ENCODE results near the gene MITF. TPM values are rescaled to one million over a fixed set of nuclear protein-coding genes. Genes with fewer than 3 reads are reported as not detected.

MITF gene
- total and polyA plus RNA-seq, 12 donors: 15.1 to 101 (median 81.7) TPM

GRCh38 chr3:69725994-69726571 lies 13.2 kb upstream of the MITF start:
- peak overlapping the region in 1 of 10 donors; percentile 70 for H3K27ac ChIP-seq
- no peak for TF ChIP-seq CTCF (IDR thresholded peaks at IDR 0.05)
- H3K9me3 ChIP-seq: no peaks in the 10 kb centered on the region
- DNase-seq: no peak
- no peak overlapping the region for H3K4me3 ChIP-seq
- no peaks in the 10 kb centered on the region for H3K36me3 ChIP-seq
- peaks cover 0 to 17% (median 5%) of the 10 kb centered on the region in 9 donors for H3K4me1 ChIP-seq
- intact Hi-C loops (cut with DNase I): no loop called here
- no peaks in the 10 kb centered on the region for H3K27me3 ChIP-seq
- 75 to 87% methylated on average over 3 of the region's 3 CpGs for WGBS, 2 donors
- ATAC-seq: no peak

GRCh38 chr3:69729147-69729919 lies 9.9 kb upstream of the MITF start:
- 88 to 89% methylated on average over 6 of the region's 6 CpGs for WGBS, 2 donors
- no peak overlapping the region for H3K27ac ChIP-seq
- ATAC-seq (no peak), DNase-seq (no peak)
- intact Hi-C loops (cut with DNase I): no loop called here
- no peak overlapping the region for H3K4me3 ChIP-seq
- TF ChIP-seq CTCF (IDR thresholded peaks at IDR 0.05): no peak
- peaks cover 0 to 3% (median 0%) of the 10 kb centered on the region in 7 donors for H3K27me3 ChIP-seq
- H3K4me1 ChIP-seq: peaks cover 0 to 16% (median 5%) of the 10 kb centered on the region in 9 donors
- no peaks in the 10 kb centered on the region for H3K9me3 ChIP-seq
- no peaks in the 10 kb centered on the region for H3K36me3 ChIP-seq

- 41 to 60% methylated on average over 2 of the region's 2 CpGs for WGBS, 2 donors
- intact Hi-C loops (cut with DNase I): no loop called here
- Histone ChIP-seq H3K4me3 (no peak overlapping the region), H3K27me3 (peaks cover 0 to 3% (median 0%) of the 10 kb centered on the region in 7 donors), H3K27ac (no peak overlapping the region), H3K36me3 (no peaks in the 10 kb centered on the region), H3K9me3 (no peaks in the 10 kb centered on the region), H3K4me1 (peaks cover 0 to 4% (median 0%) of the 10 kb centered on the region in 9 donors)
- TF ChIP-seq CTCF (IDR thresholded peaks at IDR 0.05): no peak
- DNase-seq (no peak), ATAC-seq (no peak)
These were observed 8.2 kb upstream of the MITF start for GRCh38 chr3:69731080-69731479.

GRCh38 chr3:69735893-69736292 lies 3.4 kb upstream of the MITF start:
- Histone ChIP-seq H3K27me3 (peaks cover 0 to 6% (median 0%) of the 10 kb centered on the region in 7 donors), H3K4me1 (peaks cover 0 to 21% (median 8%) of the 10 kb centered on the region in 9 donors), H3K9me3 (no peaks in the 10 kb centered on the region), H3K27ac (no peak overlapping the region), H3K36me3 (no peaks in the 10 kb centered on the region), H3K4me3 (no peak overlapping the region)
- no peak for TF ChIP-seq CTCF (IDR thresholded peaks at IDR 0.05)
- intact Hi-C loops (cut with DNase I): loop anchor here in 3 of 10 donors (5.0 kb wide), 3 partner anchors 39 to 51 kb away; no protein-coding TSS in a partner anchor
- no peak for DNase-seq
- peak in 1 of 8 donors; percentile 9 for ATAC-seq
- 84 to 91% methylated on average over 2 of the region's 2 CpGs for WGBS, 2 donors
